Cerebellar nuclear complex (tissue), 1 donor: Measurements from ENCODE around the gene CDK4.

Experiments used
- DNase-seq, 2 experiments: peaks; one replicate each; lab custom pipeline; 2025; lab: John Stamatoyannopoulos, UW

CDK4 gene

DNA sequence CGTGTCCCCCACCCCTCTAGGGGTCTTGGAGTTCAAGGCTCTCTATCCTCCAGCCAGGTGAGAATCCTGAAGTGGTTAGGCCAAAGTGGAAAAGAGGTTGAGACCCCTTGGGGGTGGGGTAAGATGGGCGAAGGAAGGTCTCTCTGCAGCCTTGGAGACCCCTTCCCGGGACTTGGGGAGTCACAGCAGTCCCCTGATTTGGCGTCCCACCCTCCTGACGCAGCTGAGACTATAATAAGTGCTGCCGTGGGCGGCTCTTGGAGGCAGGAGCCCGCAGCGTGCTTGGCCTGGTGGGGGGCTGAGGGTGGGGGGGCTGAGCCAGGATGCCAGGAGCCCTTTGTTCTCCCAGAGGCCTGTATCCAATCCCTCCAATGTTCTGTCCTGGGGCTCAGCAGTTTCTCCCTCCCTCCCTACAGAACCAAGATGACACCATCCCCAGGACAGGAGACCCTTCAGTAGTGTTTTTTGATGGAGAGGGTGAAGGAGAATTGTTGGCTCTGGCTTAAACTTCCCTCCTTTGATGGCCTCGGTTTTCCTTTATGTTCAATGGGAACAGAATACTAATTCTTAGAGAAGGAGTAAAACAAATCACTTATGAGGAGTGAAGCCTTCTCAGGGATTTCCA lies 12.1 kb downstream of the CDK4 start:
- no peak for DNase-seq

DNA sequence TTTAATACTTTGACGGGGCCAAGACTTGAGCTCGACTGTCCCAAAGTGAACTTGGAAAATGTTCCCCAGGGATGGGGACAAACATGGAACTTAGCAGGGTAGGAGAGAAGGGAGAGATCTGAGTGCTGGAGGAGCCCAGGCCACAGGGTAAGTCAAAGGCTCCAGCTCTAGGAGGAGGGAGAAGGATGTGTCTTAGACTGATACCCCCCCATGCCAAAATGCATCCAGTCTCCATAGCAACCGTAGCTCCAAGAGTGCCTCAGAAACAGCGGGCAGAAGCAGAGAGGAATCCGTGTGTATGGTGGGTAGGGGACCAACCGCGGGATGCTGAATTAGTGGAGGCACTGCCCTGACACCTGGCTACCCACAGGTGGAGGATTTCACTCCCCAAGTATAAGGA lies 12.7 kb downstream of the CDK4 start:
- DNase-seq, result no peak

DNA sequence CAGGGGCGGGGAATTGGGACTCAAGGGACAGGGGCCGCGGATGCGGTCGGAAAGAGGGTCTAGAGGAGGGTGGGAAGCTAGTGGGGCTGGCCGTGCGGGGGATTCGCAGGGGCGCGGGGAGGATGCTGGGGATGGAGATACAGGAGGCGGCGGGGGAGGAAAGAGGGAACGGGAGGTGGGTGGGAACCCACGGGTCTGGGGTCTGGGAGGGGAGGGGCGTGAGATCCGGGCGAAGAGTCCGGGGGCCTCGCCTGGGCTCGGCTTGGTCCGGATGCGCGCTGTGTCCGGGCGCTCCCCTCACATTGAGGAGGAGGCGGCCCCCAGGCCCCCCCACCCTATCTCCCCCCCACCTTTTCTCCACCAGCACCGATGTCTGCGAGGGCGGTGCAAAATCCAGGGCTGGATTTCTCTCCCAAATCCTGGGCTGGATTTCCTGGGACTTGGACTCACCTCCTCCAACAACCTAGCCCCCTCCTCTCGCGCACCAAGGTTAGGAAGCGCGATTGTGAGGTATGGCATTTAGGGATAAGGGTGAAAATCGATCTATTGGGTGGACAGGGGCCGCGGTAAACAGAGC lies 13.4 kb downstream of the CDK4 start, which contains the start of gene AGAP2:
Gene AGAP2 (minus strand): TSS at position 82 of the 577 bp plus-strand sequence. CDS start 496 bp downstream, outside the sequence.
- DNase-seq, result peak; percentile 29 to 65

DNA sequence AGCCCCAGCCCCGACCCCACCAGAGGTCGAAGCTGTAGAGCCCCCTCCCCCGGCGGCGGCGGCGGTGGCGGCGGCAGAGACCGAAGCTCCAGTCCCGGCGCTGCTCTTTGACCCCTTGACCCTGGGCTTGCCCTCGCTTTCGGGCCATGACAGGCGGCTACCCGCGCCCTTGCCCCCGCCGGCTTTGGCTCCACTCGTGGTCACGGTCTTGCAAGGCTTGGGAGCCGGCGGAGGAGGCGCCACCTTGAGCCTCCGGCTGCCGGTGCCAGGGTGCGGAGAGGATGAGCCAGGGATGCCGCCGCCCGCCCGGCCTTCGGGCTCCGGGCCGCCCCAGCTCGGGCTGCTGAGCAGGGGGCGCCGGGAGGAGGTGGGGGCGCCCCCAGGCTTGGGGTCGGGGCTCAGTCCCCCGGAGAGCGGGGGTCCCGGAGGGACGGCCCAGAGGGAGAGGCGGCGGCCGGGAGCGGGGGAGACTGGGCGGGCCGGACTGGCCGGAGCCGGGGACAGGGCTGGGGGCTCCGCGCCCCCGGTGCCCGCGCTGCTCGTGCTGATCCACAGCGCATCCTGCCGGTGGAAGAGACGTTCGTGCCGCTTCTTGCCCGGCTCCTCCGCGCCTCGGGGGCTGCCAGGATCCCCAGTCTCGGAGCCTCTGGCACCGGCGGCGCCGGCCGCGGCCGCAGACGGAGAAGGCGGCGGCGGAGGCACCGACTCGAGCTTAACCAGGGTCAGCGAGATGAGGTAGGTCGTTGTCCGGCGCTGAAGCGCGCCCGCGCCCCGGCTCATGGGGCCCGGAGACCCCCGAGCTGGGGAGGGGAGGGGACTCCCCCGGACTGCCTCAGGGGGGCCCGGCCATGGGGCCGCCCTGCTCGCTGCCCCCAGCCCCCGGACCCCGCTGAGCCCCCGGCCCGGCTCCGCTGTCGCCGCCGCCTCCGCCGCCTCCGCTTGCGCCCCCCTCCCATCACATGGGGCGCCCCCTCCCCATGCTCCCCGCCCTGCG lies 14.3 kb downstream of the CDK4 start:
- no peak for DNase-seq

DNA sequence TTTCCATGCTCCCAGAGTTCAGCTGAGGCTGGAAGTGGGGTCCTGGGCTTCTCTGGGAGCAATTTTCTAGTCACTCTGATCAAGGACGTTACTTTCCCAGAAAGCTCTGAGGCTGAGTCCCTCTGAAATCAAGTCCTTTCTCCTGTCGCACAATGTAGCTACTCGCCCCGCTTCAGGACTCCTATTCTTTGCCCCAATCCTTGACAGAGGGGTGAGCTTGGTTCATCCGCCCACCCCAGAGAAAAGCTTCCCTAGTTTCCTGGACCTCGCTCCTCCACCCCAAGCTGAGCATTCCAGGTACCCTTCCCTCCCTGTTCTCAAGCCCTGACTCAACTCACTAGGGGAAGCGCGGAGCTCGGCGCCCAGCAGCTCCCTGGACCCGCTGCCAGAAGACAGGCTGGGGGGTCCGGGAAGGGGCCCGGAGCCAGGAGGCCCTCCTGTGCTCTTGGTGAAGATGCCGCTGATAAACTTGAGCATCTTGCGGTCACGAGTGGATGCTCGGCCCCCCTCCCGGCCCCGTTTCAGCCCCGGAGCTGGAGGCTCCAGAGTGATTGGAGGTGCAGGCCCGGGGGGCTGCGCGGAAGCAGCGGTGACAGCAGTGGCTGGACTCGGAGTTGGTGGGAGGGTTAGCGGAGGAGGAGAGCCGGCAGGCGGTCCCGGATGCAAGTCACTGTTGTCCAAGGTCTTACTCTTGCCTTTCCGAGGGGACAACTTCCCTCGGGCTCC lies 15.2 kb downstream of the CDK4 start:
- DNase-seq, result no peak

DNA sequence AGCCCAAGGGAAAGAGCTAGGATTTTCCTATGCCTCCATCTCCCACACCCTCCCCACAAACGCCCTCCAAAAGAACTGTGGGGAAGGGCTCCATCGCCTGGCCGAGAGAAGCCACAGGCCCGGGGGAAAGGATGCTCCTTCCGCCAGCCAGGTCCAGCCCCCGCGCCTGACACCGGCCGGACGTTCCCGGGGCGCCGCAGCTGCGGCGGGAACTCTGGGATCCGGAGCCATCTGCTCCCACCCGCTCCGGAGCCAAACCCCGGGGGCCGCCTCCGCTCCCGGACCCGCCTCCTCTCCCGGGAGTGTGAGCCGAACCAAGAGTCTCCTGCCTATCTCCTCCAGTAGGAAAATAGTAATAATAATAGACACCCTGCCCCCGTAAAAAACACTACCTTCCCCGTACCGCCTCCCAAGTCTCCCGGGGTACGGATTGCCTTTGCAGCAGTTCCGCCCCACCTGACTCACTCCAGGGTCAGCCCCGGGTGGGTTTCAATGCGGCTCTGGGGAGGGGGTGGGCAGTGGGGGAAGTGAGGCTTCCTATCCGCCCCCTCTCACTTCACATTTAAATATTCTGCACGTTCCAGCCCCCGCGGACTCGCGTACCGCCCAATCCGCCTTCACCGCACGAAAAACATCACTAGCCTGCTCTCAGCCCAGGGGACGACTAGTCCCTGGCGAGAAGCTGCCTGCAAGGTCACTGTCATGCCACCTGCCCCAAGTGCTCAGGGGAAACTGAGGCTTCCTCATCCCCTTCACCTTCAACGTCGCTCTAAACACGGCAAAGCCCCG lies 16.0 kb downstream of the CDK4 start:
- DNase-seq, result peak; percentile 32 to 73

DNA sequence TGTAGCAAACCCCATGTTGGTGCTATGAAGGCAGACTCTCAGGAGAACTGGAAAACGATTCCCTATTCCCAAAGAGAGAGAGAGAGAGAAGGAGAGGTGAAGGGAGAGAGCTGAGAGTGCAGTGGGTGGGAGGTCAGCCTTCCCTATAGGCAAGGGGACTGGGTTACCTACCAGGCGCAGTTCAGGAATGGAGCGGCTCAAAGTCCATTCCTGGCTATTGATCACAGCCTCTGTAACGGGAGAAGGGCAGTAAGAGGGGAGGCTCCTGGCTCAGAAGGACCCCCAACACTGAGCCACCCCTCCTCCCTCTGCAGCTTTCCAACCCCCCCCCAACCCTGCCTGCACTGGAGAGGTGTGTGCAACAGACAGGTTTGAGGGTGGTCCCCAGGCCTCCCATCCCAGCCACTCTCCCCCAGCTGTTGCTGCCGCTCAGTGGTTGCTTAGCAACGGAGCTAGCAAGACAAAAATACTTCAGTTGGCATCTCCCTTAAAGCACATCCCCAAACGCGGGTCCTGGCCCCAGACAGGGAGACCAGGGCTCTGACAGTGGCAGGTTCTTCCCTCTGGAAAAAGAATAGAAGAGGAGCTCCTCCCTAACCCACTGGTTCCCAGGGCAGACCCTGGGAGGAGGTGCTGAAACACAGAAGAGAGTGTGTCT lies 16.8 kb downstream of the CDK4 start:
- DNase-seq, result no peak

DNA sequence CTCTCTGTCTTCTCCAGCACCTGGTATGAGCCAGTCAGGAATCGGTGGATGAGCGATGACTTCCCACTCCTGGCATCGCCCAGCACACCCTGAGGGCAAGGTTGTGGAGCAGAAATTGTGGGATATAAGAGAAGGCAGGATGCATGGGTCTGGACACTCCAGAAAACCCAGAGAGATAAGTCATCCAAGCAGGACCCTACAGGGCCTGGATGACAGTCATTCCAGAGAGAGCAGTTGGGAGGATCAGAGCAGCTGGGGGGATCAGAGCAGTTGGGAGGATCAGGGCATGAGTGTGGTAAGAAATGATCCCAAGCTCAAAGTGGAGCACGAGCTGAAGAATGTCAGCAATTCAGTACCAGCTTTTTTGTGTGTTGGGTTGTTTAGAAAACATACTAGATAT lies 17.5 kb downstream of the CDK4 start:
- no peak for DNase-seq

DNA sequence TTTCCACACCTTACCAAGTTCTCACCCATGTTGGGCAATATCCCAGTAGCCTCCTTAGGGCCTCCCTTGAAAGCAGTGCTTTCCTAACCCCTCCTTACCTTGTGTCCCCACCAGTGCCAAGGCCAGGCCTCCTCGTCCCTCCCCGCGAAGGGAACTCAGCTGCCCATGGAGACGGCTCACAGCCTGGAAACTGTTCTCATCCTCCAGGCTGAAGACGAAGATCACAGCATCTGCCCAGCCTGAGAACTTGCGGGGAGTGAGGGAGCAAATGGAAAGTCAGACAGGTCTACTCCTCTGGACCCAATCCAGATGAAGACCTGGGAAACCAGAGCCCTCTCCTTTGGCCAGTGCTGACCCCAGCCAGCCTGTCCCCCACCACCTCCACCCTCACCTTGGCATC lies 18.2 kb downstream of the CDK4 start:
- DNase-seq, result no peak

DNA sequence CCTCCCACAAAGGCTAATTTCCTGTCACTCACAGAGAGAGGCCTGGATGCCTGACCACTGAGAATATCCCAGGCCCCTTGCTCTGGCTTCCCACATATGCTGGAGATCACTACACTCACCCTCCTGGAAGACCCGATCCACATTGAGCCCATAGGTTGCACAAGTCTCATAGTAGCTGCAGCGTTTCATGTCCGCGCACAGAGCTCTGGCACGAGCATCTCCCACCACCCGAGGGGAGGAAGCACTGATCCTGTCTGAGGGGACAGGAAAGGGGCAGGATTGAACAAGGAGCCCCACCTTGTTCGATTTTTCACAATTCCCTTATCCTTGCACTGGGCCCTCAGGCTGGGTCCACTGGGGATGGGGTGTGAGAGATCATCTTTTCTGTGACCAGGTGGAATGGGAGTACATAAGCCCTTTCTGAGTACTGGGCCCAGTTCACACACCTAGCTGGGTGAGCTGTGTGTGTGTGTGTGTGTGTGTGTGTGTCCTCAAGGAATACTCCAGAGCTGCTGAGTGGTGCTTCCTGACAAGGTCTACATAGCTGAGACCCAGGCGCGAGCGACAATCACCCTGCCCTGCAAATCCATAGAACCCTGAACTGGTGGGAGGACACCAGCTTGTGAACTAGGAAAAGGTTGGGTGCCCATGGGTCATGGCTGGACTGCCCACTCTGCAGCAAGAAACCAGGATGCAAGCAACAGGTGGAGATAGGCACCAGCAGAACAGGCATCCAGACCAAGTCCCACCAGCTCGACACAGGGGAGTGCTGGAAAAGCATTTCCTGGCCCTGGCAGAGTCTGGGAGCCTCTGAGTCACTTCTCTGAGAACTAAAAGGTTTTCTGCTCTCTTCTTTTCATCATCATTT lies 19.1 kb downstream of the CDK4 start:
- DNase-seq, result no peak

DNA sequence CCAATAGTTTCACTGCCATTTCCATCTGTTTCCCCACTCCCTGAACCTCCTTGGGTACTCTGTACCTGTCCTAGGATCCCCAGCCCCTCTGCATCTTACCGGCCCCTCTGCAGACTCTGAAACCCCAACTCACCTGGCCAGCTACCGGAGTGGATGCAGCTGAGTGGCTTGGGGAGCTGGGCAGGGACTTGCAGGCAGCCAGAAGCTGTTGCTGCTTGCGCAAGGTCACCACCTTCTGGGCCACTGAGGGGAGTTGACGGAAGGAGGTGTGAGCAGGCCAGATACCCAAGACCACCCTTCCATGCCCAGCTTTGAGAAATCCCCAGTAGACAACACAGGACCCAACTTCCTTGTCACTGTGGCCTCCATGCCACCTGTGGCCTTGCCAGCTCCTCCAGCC lies 19.8 kb downstream of the CDK4 start:
- no peak for DNase-seq

DNA sequence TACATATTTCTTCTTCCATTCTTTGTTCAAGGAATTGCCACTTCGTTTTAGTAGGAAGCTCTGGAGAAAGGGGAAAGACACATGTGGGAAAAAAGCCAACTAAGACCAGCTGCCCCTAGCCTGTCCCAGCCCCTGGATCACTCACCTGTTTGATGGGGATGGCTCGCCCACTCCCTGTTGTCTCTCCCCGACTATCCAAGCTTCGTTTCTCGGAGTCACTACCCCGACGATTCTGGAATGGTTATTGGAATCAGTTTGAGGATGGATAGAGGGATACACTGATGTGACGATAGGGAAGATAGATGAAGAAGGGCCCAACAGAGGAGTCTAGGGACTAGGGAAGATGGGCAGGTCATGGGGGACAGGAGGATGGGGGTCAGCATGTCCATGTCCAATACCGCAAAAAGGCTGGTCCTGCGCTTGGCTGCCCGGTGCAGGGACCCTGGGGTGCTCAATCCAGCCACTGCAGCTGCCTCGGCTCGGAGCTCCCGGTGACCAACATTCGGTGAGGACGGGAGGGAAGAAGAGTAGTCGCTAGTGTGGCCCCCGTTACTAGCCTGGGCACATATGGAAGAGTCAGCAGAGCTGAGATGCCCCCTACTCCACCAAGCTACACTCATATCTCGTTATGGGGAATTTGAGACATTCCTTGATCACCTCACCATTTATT lies 20.6 kb downstream of the CDK4 start:
- DNase-seq, result no peak

DNA sequence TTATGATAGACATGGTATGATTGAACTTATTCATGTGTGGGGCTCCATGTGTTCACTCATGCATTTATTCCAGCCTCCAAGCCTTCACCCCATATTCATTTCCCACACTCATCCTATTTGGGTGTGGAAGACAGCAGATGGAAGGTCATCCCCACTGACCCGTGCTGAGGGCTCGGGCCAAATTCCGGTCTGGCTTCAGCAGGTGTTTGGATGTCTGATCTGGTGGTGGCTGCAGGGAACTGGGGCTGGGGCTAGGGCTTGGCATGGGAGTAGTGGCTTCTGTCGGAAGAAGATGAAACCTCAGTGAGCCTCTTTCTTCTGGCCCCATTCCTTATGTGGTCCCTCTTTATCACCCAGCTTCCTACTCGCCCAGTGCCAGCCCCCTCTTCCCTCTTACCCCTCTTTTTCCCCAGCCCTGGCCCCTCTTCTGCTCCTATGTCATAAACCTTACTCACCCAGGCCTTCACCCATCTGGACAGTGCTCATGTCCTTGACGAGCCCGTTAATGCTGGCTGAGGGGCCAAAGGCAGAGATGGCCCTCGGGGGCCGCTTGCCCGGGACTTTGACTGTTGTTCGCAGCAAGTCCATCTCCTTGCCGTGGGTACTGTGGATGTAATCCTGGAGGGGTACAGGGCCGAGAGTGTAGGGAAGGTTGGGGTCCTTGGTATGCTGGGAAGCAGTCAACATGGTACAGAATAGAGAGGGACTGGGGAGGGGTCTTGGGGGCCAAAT lies 21.6 kb downstream of the CDK4 start:
- DNase-seq, result no peak

DNA sequence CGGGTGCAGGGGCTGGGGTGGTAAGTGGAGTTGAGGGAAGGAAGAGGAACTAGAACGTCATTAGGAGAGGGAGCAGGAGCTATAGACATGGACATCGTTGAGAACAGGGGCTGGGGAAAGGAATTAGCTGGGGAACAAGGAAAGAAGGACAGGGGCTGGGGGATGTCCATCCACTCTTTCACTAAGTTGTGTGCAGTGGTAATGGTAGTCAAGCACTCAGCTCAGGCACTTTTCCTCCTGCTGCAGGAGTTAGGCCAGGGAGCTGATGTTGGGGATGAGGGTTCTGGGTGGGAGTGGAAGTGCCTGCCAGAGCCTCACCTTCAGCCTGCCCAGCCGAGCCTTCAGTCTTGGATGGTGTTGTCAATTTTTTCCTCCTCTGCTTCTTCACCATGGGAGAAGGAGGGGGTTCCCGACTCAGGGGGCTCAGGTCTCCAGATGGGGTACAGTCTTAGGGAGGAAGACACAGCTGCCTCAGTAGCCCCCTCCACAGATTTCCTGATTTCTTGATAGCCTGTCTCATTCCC lies 22.7 kb downstream of the CDK4 start:
- no peak for DNase-seq

DNA sequence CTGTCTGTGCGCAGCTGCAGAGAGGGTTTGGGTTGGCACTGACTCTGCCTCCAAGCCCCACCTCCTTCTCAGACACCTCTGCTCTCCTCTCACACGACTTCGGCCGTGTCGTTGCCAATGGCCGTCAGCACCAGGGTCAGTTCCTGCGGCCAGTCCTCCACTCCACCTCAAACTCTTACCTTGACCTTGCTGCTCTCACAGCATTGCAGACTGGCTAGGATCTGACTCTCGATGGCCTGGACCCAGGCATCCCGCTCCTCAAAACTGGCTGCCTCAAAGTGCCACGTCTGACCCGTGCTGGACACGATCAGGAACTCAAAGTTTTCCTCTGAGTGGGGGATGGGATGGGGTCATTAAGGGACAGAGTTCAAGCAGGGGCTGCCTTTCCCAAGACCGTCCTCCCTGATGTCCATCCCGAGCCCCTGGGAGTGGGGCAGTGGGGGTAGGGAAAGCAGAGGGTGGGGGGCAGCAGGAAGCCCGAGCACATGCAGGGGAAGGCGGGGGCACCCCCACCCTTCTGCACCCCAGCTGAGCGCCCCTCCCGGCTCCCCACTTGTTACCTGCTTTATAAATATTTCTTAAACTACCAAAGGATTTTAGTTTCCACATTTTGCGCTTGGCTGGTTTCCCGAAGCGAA lies 24.2 kb downstream of the CDK4 start:
- no peak for DNase-seq

DNA sequence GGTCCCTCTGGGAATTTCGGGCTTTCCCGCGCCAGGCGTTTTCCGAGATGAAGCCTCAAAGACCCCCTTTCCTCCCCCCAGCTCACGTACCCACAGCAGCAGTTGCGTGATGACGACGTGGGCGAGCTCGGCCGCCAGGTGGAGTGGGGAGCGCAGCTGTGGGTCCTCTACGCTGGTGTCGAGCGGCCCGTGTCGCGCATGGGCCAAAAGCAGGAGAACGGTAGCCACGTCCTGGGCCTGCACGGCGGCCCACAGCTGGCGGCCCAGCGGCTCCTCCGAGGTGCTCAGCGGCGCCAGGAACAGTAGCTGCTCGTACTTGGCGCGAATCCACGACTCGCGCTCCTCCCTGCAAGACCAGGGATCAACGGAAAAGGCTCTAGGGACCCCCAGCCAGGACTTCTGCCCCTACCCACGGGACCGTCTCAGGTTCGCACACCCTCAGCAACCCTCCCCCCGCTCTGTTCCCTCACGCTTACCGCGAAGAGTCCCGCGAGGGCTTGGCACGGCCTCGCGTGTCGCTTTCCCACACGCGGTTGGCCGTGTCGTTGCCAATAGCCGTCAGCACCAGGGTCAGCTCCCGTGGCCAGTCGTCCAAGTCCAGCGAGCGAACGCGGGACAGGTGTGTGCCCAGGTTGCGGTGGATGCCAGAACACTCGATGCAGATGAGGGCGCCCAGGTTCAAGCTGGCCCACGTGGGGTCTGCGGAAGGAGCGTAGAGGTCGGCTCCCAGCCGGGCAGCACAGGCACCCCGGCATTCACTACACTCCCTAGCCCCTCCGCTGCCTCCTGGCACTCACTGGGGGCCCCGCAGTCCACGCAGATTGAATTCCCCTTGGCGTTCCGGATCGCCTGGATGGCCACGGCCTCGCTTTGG lies 25.0 kb downstream of the CDK4 start:
- DNase-seq, result no peak
